CD4-positive, alpha-beta T cell treated with Interleukin-6 for 4 hours (primary cell): ENCODE results near the gene RBM47.
"Not testable (repeated sequence)": the region's sequence is repeated elsewhere in the genome, so short reads cannot be mapped to it uniquely, and the experiment has no call there.

Source experiments
- DNase-seq: peaks from one replicate; pipeline ENCODE4 v3.0.0-alpha.2; 2020; ENCODE audit warnings: mixed read lengths

Gene RBM47

DNA sequence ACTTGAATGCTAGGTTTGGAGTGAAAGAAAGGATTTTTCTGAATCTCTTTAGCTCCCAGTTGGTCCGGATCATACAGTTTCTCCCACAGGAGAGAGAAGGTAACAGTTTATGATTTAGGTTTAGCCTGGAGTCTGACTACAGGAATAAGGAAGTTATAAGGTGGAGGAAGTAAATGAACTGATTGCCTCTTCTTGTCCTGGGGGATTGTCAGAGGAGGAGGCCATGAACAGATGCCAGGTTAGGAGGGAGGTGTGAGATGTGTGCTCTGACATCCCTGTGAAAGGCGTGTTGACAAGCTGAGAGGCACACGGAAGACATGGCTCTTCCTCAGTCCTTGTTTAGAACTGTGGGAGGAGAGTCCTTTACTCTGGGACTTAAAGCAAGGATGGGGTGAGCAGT lies 230.1 kb downstream of the RBM47 start:
- DNase-seq, result no peak

DNA sequence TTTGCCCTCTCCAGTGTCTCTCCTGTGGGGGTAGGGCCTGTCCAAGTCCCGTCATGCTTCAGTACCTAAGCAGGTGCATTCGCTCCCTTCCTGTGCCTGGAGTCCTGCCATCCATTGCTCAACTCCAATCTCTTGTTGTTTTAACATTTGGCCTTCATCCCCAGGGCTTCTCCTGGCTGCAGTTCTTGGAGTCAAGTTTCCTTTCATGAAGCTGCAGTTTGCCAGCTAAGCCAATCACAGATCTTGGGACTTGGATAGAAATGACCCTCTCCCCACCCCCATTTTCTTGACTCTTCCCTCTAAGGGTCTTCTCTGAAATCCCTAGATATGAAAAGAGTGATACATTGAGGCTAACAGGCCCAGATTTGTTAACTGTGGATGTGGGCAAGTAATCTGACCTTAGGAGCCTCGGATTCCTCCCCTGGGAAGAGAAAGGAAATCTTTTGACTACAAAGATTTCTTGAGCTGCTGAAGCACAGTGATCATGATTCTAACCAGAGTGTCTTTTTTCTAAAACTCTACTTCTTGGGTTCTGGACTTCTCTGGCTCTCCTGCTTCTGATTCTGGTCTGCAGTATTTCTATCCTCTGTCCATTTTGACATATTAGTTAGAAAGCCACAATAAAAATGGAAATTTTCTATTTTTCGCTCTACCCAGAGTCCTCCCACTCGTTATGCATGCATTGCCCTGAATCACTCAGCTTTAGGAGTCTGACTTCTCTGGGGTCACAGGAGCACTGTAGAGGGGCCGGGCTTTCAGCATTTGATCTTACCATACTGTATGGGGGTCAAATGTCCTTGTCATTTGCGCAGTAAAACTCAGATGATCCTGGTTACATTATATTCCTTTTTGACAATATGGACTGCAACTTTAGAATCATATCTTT lies 233.5 kb downstream of the RBM47 start:
- DNase-seq, result no peak

DNA sequence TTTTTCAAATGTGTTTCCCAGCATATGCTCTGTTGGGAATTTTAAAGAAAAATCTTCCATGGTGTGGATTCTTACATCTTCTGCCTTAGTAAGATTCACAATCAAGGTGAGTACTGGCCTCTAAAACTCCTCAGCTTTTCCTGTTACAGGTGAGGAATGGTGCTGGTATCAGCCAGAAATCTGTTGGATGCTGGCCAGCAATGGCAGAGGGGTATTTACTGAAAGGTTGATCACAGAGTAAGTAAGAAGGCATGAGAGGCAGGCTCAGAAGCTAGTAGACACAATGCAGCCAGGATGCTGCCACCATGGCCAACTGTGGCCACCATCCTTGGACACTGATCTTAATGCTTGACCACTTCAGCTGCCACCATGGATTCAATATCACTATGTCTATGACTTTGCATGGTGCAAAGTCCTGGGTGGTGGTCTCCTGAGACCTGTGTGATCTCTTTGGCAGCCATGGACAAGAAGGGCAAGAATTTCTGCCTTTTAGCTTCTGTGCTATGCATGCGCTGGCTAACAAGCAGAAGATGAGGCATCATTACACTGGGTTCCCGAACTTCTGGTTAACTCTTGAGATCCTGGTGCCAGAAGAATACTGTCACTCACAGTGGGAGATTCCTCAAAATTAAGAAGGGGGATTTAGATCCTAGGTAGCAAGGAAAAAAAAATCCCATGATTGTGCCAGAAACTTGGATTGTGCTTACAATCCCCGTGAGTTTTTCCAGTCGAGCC lies 234.3 kb downstream of the RBM47 start:
- DNase-seq, result no peak

- no peak for DNase-seq
Observed at GRCh38 chr4:40394236-40394635, 235.4 kb downstream of the RBM47 start.

DNA sequence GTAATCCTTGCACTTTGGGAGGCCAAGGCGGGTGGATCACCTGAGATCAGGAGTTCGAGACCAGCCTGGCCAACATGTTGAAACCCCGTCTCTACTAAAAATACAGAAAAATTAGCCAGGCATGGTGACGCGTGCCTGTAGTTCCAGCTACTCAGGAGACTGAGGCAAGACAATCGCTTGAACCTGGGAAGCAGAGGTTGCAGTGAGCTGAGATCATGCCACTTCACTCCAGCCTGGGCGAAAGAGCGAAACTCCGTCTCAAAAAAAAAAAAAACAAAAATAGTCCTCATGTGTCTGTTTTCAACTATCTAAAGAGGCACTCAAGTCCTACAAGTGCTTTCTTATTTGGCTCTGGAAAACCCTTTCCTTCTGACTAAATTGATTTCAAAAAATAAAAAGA lies 237.4 kb downstream of the RBM47 start:
- not testable (repeated sequence) for DNase-seq

GRCh38 chr4:40389986-40390385 lies 239.7 kb downstream of the RBM47 start:
- no peak for DNase-seq

GRCh38 chr4:40388239-40388638 lies 241.4 kb downstream of the RBM47 start:
- DNase-seq, result no peak

GRCh38 chr4:40380647-40381046 lies 249.0 kb downstream of the RBM47 start:
- no peak for DNase-seq

DNA sequence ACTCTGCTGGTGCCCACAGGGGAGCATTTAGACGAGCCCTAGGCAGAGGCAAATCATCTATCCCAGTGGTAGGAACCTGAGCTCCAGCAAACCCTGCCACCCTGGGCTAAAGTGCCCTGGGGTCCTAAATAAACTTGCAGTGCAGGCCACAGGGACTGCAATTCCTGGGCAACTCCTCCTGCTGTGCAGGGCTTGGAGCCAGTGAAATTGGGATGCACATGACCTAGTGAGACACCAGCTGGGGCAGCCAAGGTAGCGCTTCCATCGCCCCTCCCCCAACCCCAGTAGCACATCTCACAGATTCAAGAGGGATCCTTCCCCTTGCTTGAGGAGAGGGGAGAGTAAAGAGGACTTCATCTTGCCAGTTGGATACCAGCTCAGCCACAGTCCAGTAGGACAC lies 250.4 kb downstream of the RBM47 start:
- DNase-seq, result no peak

DNA sequence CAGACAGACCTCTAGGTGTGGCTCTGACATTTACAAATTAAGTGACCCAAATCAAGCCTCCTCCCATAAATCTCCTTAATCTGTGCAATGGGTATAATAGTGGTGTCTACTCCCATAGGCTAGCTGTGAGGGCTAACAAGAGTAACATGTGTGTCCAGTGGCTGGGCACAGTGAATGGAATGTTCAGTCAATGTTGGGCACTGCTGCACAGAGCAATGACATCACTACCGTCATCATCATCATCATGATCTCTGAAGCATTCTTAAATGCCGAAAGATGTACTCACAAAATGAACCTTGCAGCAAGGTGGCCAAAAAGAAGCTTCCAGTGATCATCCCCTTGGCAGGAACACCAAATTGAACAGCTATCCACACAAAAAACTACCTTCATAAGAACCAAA lies 251.0 kb downstream of the RBM47 start:
- DNase-seq, result no peak

GRCh38 chr4:40377512-40378365 lies 251.9 kb downstream of the RBM47 start:
- DNase-seq, result no peak

GRCh38 chr4:40375620-40376019 lies 254.0 kb downstream of the RBM47 start:
- DNase-seq, result no peak

GRCh38 chr4:40375095-40375494 lies 254.6 kb downstream of the RBM47 start:
- no peak for DNase-seq

DNA sequence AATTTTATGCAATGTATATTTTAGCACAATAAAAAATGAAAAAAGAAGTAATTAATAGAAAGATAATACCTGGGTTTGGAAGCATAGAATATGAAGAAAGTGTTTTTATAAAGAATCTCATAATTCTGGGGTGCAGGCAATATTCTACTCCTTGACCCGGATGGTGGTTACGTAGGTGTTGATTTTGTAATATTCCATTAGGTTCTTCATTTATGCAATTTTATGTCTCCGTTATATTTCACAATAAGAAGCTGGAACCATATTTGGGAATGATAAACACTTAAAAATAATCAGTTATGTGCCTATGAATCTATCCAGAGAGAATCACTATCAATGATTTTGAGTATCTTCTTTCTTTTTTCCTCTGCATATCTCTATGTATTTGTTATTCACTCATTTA lies 256.0 kb downstream of the RBM47 start:
- DNase-seq, result no peak
